NT2/D1 (cell line): ENCODE results near the gene FAM184B.

Source experiments
- SUZ12 ChIP-seq: IDR thresholded peaks from 2 replicates; pipeline ENCODE4 v1.6.1; 2011; ENCODE audit not compliant: insufficient read length, insufficient read depth; ENCODE audit errors: extremely low read depth
- YY1 ChIP-seq: IDR thresholded peaks from 2 replicates; pipeline ENCODE4 v1.6.1; 2011; ENCODE audit not compliant: insufficient read length, insufficient read depth
- ZNF274 ChIP-seq: IDR thresholded peaks from 2 replicates; pipeline ENCODE4 v1.6.1; 2011; ENCODE audit warnings: mild to moderate bottlenecking, low read depth, low read length

GRCh38 chr4:17794730-17795129 is 13.3 kb upstream of the FAM184B start:
- TF ChIP-seq ZNF274: no peak
- TF ChIP-seq YY1: no peak
- no peak for TF ChIP-seq SUZ12
